ENCODE measurements around the gene PRDM12.

DNA sequence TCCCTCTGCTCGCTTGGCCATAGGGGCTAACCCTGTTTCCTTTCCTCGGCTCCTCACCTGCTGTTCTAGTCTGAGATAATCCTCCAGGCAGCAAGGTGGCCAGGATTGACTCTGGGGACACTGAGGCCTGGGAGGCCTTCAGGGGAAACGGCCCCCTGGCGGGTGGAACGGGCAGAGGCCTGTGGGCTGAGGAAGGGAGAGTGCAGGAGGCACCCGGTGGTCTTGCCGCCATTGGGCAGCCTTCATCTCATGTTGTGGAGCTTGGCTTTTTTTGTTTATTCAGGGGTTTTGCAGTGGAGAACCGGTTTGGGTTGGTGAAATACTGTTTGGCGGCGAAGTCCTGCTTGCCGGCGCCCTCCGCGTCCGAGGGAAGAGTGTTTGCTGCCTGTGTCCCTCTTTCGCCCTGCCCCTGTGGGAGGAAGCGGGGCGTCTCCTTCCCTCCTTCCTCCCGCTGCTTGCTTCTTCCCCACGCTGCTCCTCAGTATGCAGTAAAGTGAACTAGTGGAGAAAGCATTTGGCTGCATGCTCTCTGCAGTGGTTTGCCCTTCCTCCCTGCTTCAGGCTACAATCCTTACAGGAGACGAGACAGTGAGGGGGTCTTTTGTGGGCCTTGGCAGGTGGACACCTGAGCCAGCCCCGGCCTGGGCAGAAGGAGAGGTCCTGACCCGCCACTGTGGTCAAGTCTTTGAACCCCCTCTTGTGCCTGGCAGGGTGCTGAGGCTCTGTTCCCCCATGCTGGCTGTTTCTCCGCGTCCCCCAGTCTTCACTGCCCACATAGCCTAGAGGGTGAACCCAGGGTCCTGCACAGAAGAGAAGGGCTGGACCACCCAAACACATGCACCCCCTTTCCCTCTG, 30.8 kb upstream of the PRDM12 start:
- TF ChIP-seq CTCF (conservative IDR thresholded peaks at IDR 0.05 in 1 of 2, IDR thresholded peaks at IDR 0.05 in 1 of 2; ENCODE audit: low read depth in 1 of 2, low read length in 2 of 2) (no peak), EZH2 (IDR thresholded peaks at IDR 0.05; ENCODE audit: low read length, missing control alignments) (no peak)
